HEK293 (cell line): Measurements from ENCODE around the gene OTUB2.

Source experiments
- CTCF ChIA-PET: fragments of 350-600 bp; formaldehyde crosslinking; extraction: SDS; loops from one replicate; lab custom pipeline; 2021; ENCODE audit warnings: antibody characterized with exemption; lab: Yijun Ruan, JAX
- POLR2A ChIA-PET: fragments of 300-600 bp; formaldehyde crosslinking; extraction: SDS; loops from one replicate; lab custom pipeline; 2020; ENCODE audit warnings: antibody characterized with exemption, inconsistent platforms; lab: Yijun Ruan, JAX
- H3K27ac ChIP-seq: fragments of 200-500 bp; sonication (Bioruptor generic); 2 replicates; pipeline ENCODE4 v1.5.1; 2014; ENCODE audit warnings: low read depth, low read length, control low read depth, inconsistent platforms; ENCODE audit errors: extremely low read depth
- H3K36me3 ChIP-seq, 2 experiments: fragments of 200-500 bp in 1 of 2; sonication (Bioruptor generic) in 1 of 2; 1 replicate in 1 of 2; 2 replicates in 1 of 2; pipeline ENCODE4 v1.5.1; 2014 to 2017; ENCODE audit warnings: inconsistent platforms in 2 of 2, low read length in 2 of 2; ENCODE audit not compliant: control insufficient read depth in 2 of 2, insufficient read depth in 1 of 2
- H3K4me1 ChIP-seq: fragments of 200-500 bp; sonication (Bioruptor generic); 2 replicates; pipeline ENCODE4 v1.5.1; 2014; ENCODE audit warnings: mild to moderate bottlenecking, low read length, inconsistent platforms; ENCODE audit not compliant: control insufficient read depth, insufficient read depth
- H3K4me3 ChIP-seq: 2 replicates; pipeline ENCODE4 v1.5.1; 2011; ENCODE audit warnings: low read depth, mild to moderate bottlenecking, control low read depth, low read length, moderate library complexity
- H3K9me3 ChIP-seq: fragments of 200-500 bp; sonication (Bioruptor generic); 2 replicates; pipeline ENCODE4 v1.5.1; 2014; ENCODE audit warnings: low read depth, low read length, inconsistent platforms; ENCODE audit not compliant: control insufficient read depth, insufficient read depth
- KLF7 ChIP-seq: fragments of 450-650 bp; formaldehyde crosslinking; IDR thresholded peaks from 2 replicates; pipeline ENCODE4 v1.5.1; 2016; ENCODE audit warnings: missing biosample characterization, missing genetic modification characterization, borderline replicate concordance
- KLF8 ChIP-seq: fragments of 450-650 bp; formaldehyde crosslinking; IDR thresholded peaks from 2 replicates; pipeline ENCODE4 v1.5.1; 2016; ENCODE audit warnings: missing biosample characterization, missing genetic modification characterization
- ZNF121 ChIP-seq: fragments of 450-650 bp; formaldehyde crosslinking; IDR thresholded peaks from 2 replicates; pipeline ENCODE4 v1.5.1; 2016; ENCODE audit warnings: missing biosample characterization, missing genetic modification characterization
- ZNF138 ChIP-seq: fragments of 450-650 bp; formaldehyde crosslinking; IDR thresholded peaks from 2 replicates; pipeline ENCODE4 v1.5.1; 2016; ENCODE audit warnings: missing biosample characterization, missing genetic modification characterization, borderline replicate concordance
- ZNF16 ChIP-seq: fragments of 450-650 bp; formaldehyde crosslinking; IDR thresholded peaks from 2 replicates; pipeline ENCODE4 v1.5.1; 2016; ENCODE audit warnings: low read depth, missing biosample characterization, missing genetic modification characterization
- ZNF354C ChIP-seq: fragments of 450-650 bp; formaldehyde crosslinking; IDR thresholded peaks from 2 replicates; pipeline ENCODE4 v1.5.1; 2016; ENCODE audit warnings: missing biosample characterization, missing genetic modification characterization, low read depth, borderline replicate concordance
- ZNF501 ChIP-seq: fragments of 450-650 bp; formaldehyde crosslinking; IDR thresholded peaks from 2 replicates; pipeline ENCODE4 v1.5.1; 2016; ENCODE audit warnings: missing biosample characterization, missing genetic modification characterization
- ZNF624 ChIP-seq: fragments of 450-650 bp; formaldehyde crosslinking; IDR thresholded peaks from 2 replicates; pipeline ENCODE4 v1.5.1; 2017; ENCODE audit warnings: missing biosample characterization, missing genetic modification characterization
- ZNF660 ChIP-seq: fragments of 450-650 bp; IDR thresholded peaks from 2 replicates; pipeline ENCODE4 v1.5.1; 2018; ENCODE audit warnings: missing biosample characterization, mild to moderate bottlenecking, missing genetic modification characterization
- ZNF701 ChIP-seq: fragments of 450-650 bp; formaldehyde crosslinking; IDR thresholded peaks from 2 replicates; pipeline ENCODE4 v1.5.1; 2016; ENCODE audit warnings: missing biosample characterization, missing genetic modification characterization
- TF ChIP-seq, protein P1 (sequence below): fragments of 450-650 bp; formaldehyde crosslinking; IDR thresholded peaks from 2 replicates; pipeline ENCODE4 v1.5.1; 2016; ENCODE audit warnings: missing biosample characterization, missing genetic modification characterization, borderline replicate concordance
- TF ChIP-seq, protein P2 (sequence below): fragments of 450-650 bp; formaldehyde crosslinking; conservative IDR thresholded peaks from 2 replicates; pipeline ENCODE4 v1.5.1; 2016; ENCODE audit warnings: low read depth, missing biosample characterization, missing genetic modification characterization
- TF ChIP-seq, protein P3 (sequence below): fragments of 450-650 bp; formaldehyde crosslinking; IDR thresholded peaks from 2 replicates; pipeline ENCODE4 v1.5.1; 2016; ENCODE audit warnings: missing biosample characterization, missing genetic modification characterization
- TF ChIP-seq, protein P4 (sequence below): fragments of 450-650 bp; formaldehyde crosslinking; IDR thresholded peaks from 2 replicates; pipeline ENCODE4 v1.5.1; 2016; ENCODE audit warnings: missing biosample characterization, missing genetic modification characterization
- TF ChIP-seq, protein P5 (sequence below): fragments of 450-650 bp; formaldehyde crosslinking; IDR thresholded peaks from 2 replicates; pipeline ENCODE4 v1.5.1; 2016; ENCODE audit warnings: missing biosample characterization, missing genetic modification characterization
- TF ChIP-seq, protein P6 (sequence below): fragments of 450-650 bp; formaldehyde crosslinking; IDR thresholded peaks from 2 replicates; pipeline ENCODE4 v1.5.1; 2017; ENCODE audit warnings: missing biosample characterization, mild to moderate bottlenecking, missing genetic modification characterization, moderate library complexity
- TF ChIP-seq, protein P7 (sequence below): fragments of 450-650 bp; formaldehyde crosslinking; IDR thresholded peaks from 2 replicates; pipeline ENCODE4 v1.5.1; 2016; ENCODE audit warnings: missing biosample characterization, missing genetic modification characterization

The OTUB2 gene

DNA sequence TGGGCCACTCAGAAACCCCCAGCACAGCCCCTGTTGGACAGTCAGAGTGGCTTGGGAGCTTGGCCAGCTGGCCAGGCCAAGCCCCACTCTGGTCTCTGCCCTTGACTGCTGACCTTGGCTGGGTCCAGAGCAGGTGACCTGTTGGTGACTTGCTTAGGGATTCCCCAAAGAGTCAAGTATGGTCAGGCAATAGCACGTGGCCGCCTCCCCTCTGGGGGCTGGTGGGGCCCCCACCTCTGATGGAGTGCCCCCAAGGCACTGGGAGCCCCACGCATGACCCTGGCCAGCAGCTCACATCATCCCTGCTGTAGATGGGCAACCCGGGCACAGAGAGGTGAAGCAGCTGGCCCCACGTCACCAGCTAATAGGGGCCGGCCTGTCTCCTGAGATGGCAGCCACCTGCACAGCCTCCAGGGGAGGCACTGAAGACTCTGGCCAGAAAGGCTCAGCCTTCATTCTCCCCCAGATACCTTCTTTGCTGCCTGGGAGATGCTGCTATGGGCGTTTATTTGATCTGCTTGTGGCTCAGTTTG is 27.2 kb upstream of the OTUB2 start:
- H3K9me3 ChIP-seq, result no peaks in the 10 kb centered on the region
- no peaks in the 10 kb centered on the region for H3K36me3 ChIP-seq
- no peak overlapping the region for H3K27ac ChIP-seq
- no peak overlapping the region for H3K4me3 ChIP-seq
- ChIA-PET CTCF (interaction anchor here (1.0 to 4.8 kb wide), 4 partner anchors 14 to 181 kb away, joined by 6 to 111 read pairs (median 19); no protein-coding TSS in a partner anchor), POLR2A (no interaction called here)
- no peak for TF ChIP-seq ZNF624 (tag by site-specific recombination)
- TF ChIP-seq ZNF701 (tag by site-specific recombination), result no peak
- TF ChIP-seq, protein P1, sequence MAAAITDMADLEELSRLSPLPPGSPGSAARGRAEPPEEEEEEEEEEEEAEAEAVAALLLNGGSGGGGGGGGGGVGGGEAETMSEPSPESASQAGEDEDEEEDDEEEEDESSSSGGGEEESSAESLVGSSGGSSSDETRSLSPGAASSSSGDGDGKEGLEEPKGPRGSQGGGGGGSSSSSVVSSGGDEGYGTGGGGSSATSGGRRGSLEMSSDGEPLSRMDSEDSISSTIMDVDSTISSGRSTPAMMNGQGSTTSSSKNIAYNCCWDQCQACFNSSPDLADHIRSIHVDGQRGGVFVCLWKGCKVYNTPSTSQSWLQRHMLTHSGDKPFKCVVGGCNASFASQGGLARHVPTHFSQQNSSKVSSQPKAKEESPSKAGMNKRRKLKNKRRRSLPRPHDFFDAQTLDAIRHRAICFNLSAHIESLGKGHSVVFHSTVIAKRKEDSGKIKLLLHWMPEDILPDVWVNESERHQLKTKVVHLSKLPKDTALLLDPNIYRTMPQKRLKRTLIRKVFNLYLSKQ (tag by site-specific recombination), result no peak
- TF ChIP-seq, protein P2, sequence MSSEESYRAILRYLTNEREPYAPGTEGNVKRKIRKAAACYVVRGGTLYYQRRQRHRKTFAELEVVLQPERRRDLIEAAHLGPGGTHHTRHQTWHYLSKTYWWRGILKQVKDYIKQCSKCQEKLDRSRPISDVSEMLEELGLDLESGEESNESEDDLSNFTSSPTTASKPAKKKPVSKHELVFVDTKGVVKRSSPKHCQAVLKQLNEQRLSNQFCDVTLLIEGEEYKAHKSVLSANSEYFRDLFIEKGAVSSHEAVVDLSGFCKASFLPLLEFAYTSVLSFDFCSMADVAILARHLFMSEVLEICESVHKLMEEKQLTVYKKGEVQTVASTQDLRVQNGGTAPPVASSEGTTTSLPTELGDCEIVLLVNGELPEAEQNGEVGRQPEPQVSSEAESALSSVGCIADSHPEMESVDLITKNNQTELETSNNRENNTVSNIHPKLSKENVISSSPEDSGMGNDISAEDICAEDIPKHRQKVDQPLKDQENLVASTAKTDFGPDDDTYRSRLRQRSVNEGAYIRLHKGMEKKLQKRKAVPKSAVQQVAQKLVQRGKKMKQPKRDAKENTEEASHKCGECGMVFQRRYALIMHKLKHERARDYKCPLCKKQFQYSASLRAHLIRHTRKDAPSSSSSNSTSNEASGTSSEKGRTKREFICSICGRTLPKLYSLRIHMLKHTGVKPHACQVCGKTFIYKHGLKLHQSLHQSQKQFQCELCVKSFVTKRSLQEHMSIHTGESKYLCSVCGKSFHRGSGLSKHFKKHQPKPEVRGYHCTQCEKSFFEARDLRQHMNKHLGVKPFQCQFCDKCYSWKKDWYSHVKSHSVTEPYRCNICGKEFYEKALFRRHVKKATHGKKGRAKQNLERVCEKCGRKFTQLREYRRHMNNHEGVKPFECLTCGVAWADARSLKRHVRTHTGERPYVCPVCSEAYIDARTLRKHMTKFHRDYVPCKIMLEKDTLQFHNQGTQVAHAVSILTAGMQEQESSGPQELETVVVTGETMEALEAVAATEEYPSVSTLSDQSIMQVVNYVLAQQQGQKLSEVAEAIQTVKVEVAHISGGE (tag by site-specific recombination), result no peak
- TF ChIP-seq, protein P3, sequence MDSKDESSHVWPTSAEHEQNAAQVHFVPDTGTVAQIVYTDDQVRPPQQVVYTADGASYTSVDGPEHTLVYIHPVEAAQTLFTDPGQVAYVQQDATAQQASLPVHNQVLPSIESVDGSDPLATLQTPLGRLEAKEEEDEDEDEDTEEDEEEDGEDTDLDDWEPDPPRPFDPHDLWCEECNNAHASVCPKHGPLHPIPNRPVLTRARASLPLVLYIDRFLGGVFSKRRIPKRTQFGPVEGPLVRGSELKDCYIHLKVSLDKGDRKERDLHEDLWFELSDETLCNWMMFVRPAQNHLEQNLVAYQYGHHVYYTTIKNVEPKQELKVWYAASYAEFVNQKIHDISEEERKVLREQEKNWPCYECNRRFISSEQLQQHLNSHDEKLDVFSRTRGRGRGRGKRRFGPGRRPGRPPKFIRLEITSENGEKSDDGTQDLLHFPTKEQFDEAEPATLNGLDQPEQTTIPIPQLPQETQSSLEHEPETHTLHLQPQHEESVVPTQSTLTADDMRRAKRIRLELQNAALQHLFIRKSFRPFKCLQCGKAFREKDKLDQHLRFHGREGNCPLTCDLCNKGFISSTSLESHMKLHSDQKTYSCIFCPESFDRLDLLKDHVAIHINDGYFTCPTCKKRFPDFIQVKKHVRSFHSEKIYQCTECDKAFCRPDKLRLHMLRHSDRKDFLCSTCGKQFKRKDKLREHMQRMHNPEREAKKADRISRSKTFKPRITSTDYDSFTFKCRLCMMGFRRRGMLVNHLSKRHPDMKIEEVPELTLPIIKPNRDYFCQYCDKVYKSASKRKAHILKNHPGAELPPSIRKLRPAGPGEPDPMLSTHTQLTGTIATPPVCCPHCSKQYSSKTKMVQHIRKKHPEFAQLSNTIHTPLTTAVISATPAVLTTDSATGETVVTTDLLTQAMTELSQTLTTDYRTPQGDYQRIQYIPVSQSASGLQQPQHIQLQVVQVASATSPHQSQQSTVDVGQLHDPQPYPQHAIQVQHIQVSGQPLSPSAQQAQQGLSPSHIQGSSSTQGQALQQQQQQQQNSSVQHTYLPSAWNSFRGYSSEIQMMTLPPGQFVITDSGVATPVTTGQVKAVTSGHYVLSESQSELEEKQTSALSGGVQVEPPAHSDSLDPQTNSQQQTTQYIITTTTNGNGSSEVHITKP, result no peak
- TF ChIP-seq ZNF501 (tag by site-specific recombination), result no peak
- TF ChIP-seq KLF7 (tag by site-specific recombination), result no peak
- TF ChIP-seq, protein P4, sequence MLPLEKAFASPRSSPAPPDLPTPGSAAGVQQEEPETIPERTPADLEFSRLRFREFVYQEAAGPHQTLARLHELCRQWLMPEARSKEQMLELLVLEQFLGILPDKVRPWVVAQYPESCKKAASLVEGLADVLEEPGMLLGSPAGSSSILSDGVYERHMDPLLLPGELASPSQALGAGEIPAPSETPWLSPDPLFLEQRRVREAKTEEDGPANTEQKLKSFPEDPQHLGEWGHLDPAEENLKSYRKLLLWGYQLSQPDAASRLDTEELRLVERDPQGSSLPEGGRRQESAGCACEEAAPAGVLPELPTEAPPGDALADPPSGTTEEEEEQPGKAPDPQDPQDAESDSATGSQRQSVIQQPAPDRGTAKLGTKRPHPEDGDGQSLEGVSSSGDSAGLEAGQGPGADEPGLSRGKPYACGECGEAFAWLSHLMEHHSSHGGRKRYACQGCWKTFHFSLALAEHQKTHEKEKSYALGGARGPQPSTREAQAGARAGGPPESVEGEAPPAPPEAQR (tag by site-specific recombination), result no peak
- TF ChIP-seq ZNF660 (tag by site-specific recombination), result no peak
- H3K4me1 ChIP-seq, result no peaks in the 10 kb centered on the region; the same call in 1 of the 2 replicates

DNA sequence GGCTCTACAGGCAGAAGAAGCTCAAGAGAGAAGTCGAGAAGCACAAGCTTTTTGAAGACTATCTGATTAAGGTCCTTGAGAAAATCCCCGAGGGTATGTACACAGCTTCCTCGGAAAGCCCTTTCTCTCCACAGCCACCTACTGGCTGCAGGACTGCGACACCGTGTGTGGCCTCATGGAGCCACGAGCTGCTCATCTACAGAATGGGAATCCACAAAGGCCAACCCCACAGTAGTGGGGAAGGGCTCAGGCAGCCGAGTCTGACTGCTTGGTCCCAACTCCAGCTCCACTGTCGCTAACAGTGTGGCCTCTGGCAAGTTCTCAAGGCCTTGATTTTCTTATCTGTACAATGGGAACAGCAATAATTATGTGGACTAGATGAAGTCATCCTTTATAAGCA is 26.6 kb upstream of the OTUB2 start:
- Histone ChIP-seq H3K9me3 (no peaks in the 10 kb centered on the region), H3K4me3 (no peak overlapping the region), H3K4me1 (no peaks in the 10 kb centered on the region; the same call in 1 of the 2 replicates), H3K27ac (no peak overlapping the region), H3K36me3 (no peaks in the 10 kb centered on the region)
- POLR2A ChIA-PET, result interaction anchor here (1.1 kb wide), 1 partner anchor 59 kb away, joined by 3 read pairs; no protein-coding TSS in a partner anchor
- CTCF ChIA-PET, result interaction anchor here (0.5 to 4.8 kb wide), 8 partner anchors 7 to 345 kb away, joined by 3 to 111 read pairs (median 8); no protein-coding TSS in a partner anchor
- TF ChIP-seq, protein P5, sequence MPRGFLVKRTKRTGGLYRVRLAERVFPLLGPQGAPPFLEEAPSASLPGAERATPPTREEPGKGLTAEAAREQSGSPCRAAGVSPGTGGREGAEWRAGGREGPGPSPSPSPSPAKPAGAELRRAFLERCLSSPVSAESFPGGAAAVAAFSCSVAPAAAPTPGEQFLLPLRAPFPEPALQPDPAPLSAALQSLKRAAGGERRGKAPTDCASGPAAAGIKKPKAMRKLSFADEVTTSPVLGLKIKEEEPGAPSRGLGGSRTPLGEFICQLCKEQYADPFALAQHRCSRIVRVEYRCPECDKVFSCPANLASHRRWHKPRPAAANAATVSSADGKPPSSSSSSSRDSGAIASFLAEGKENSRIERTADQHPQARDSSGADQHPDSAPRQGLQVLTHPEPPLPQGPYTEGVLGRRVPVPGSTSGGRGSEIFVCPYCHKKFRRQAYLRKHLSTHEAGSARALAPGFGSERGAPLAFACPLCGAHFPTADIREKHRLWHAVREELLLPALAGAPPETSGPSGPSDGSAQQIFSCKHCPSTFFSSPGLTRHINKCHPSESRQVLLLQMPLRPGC (tag by site-specific recombination), result no peak
- TF ChIP-seq, protein P6, sequence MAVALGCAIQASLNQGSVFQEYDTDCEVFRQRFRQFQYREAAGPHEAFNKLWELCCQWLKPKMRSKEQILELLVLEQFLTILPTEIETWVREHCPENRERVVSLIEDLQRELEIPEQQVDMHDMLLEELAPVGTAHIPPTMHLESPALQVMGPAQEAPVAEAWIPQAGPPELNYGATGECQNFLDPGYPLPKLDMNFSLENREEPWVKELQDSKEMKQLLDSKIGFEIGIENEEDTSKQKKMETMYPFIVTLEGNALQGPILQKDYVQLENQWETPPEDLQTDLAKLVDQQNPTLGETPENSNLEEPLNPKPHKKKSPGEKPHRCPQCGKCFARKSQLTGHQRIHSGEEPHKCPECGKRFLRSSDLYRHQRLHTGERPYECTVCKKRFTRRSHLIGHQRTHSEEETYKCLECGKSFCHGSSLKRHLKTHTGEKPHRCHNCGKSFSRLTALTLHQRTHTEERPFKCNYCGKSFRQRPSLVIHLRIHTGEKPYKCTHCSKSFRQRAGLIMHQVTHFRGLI, result no peak
- TF ChIP-seq ZNF138 (tag by site-specific recombination) (no peak), ZNF121 (no peak), ZNF16 (tag by site-specific recombination) (no peak), KLF8 (tag by site-specific recombination) (no peak), ZNF354C (tag by site-specific recombination) (no peak)
- TF ChIP-seq, protein P7, sequence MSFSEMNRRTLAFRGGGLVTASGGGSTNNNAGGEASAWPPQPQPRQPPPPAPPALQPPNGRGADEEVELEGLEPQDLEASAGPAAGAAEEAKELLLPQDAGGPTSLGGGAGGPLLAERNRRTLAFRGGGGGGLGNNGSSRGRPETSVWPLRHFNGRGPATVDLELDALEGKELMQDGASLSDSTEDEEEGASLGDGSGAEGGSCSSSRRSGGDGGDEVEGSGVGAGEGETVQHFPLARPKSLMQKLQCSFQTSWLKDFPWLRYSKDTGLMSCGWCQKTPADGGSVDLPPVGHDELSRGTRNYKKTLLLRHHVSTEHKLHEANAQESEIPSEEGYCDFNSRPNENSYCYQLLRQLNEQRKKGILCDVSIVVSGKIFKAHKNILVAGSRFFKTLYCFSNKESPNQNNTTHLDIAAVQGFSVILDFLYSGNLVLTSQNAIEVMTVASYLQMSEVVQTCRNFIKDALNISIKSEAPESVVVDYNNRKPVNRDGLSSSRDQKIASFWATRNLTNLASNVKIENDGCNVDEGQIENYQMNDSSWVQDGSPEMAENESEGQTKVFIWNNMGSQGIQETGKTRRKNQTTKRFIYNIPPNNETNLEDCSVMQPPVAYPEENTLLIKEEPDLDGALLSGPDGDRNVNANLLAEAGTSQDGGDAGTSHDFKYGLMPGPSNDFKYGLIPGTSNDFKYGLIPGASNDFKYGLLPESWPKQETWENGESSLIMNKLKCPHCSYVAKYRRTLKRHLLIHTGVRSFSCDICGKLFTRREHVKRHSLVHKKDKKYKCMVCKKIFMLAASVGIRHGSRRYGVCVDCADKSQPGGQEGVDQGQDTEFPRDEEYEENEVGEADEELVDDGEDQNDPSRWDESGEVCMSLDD (tag by site-specific recombination), result no peak
